AG20443 (cell line): Measurements from ENCODE around the gene MACROD2.

Experiments used
- DNase-seq: peaks from one replicate; pipeline ENCODE4 v3.0.0; 2012; ENCODE audit warnings: low spot score, mixed read lengths

The MACROD2 gene

DNA sequence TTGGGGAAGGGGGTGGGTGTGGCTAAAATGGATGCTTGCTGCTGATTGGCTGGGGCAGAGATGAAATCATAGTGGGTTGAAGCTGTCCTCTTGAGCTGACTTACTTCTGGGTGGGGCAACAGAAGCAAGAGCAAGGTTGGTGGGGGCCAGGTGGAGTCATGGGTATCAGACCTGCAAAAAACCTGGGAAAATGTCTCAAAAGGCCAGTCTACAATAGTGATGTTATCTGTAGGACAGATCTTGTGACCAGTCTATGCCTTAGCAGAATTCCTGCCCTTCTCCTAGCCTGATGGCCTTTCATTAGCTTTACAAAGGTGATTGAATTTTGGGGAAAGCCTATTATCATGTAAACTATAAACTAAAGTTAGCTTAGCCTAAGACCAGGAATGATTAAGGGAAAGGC lies 1632.2 kb downstream of the MACROD2 start:
- no peak for DNase-seq

DNA sequence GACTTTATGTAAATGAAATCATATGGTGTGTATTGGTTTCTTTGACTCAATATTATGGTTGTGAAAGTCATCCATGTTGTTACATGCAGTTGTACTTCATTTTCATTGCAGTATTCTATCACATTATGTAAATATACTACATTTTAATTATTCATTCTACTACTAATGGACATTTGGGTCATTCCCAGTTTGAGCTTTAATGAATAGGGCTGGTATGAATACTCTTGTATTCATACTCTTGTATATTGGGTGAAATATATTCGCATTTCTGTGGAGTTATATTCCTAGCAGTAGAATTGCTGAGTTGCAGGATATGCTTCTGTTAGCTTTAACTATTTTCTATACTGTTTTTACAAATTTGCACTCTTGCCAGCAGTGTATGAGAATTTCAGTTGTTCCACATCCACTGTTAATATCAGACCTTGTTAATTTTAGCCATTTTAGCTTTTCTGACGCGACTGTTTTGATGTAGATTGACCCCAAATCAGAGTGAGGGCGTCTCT lies 1633.6 kb downstream of the MACROD2 start:
- DNase-seq: no peak

DNA sequence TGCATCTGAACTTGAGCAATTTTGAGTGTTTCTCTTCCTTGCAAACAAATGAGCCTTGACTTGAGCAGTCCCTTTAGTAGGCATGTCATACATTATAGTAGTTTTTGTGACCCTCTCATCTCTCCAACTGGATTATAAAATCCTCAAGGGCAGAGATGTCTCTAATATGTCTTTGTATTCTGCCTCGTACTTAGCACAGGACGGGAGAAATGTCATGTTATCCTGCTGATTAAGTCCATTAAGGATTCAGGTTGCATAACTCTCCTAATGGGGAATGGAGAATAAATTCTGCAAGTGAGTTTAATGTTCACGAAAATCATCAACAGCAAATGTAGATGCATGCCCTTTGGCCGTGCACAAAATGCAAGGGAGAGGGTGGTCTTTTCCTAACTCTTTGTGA lies 1635.0 kb downstream of the MACROD2 start:
- DNase-seq: no peak

- DNase-seq: no peak
Observed at GRCh38 chr20:15632680-15633079, 1637.4 kb downstream of the MACROD2 start.

DNA sequence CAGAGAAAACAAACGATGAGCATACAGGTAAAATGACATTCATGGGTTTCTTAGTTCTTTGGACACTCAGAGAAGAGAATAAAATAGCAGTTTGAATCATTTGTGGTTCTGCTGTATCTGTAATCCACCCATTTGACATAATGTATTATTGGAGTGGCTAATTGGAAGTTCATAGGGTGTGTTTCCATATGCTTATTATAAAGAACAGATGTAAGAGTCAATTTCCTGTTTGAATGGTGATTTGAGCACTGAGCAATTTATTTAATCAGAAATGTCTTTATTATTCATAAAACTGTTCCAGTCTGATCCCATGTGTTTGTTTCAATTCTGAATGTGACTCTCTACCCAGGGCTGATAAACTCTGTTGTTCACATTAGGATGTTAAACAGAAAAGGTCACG lies 1638.8 kb downstream of the MACROD2 start:
- DNase-seq: no peak

GRCh38 chr20:15637546-15637945 lies 1642.2 kb downstream of the MACROD2 start:
- no peak for DNase-seq

GRCh38 chr20:15637950-15638754 lies 1642.8 kb downstream of the MACROD2 start:
- no peak for DNase-seq

DNA sequence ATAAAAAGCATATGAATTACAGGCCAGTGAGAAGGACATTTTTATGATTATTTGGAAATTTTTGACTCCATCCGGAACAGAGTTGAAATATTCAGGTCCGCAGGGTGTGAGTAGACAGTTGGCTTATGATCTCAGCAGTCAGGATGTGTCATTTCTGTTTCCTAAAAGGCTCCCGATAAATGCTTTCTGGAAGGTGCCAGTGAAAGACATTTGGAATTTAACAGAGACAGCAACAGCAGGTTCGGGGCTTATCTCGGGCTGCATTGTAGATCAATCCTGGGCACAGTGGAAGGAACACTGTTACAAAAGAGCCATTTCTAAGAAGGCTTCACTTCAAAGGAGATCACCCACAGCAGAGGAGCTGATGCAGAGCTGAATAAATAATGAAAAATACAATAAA lies 1643.5 kb downstream of the MACROD2 start:
- no peak for DNase-seq

GRCh38 chr20:15639839-15640238 lies 1644.5 kb downstream of the MACROD2 start:
- no peak for DNase-seq

DNA sequence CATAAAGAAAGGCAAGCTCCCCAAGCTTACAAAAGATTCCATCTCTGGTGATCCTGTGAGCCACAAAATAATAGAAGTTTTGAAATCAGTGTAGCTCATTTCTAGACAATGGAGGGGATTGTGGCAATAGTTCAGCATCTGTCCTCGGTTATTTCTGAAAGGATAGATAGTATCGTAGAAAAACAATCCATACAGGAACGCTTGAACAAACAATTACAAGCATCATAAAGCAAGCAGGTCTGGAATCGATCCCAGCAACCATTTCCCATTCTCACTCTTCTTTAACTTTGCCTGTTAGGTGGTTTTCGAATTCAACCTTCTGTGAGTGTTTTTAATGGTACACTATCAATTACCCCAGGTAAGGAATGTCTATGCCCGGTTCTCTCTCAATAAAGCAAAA lies 1646.8 kb downstream of the MACROD2 start:
- DNase-seq: no peak

DNA sequence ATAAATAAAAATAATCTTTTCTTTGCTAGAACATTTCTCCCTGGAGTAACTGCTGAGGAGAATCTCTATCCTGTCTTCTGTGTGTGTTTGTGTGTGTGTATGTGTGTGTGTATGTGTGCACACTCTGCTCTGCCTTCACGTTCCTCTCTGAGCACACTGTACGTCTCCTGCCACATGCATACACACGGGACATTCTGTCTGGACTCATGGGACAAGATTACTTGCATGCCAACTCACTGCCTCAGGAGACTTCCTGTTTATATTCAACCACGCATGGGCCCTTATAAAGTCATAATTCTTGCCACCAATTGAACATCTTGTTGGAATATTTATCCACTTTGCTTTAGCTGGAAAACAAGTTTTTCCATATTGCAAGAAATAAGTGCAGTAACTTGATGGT lies 1647.4 kb downstream of the MACROD2 start:
- peak; percentile 24 for DNase-seq

DNA sequence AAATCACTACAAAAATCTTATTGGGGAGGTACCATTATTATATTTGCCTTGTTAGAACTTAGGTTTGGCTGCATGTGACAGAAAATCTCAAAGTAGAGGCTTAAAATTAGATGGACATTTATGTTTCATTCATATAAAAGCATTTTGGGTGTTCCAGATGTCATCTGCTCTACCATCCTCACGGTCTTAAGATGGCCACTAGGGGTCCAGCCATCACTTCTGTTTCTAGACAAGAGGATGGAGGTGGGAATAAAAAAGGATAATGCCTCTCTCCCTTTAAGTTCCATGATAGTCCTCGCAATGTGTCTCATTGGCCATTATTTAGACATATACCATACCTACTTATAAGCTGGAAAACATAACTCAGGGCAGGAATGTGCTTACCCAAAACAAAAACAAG lies 1648.4 kb downstream of the MACROD2 start:
- DNase-seq: no peak

GRCh38 chr20:15645816-15646215 lies 1650.5 kb downstream of the MACROD2 start:
- DNase-seq: no peak

- no peak for DNase-seq
Observed at GRCh38 chr20:15653396-15654207, 1658.3 kb downstream of the MACROD2 start.

- peak; percentile 43 for DNase-seq
Observed at GRCh38 chr20:15654208-15654649, 1658.9 kb downstream of the MACROD2 start.

DNA sequence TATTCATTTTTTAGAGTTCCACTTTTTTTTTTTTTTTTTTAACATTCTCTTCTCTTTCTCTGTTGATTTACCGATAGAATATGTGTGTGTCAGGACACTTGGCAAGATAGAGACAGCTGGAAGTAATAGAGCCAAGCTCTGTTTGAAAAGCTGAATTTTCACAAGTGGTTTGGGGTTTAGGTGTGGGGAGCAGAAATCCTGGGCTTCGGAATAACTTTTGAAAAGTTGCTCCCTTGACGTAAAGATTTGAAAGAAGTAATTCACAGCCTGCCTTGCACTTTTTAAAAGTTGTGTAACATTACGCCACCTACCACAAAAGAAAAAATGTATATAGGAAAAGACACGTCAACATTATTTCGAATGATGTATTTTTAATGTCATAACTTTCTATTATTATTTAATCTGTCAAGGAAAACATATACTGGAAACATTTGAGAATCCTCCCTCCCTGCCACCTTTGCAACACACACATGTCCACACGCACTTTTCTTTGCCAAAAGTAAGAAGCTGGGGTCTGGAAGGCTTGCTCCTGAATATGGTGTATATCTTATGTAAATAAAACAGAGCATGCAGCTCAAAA lies 1660.1 kb downstream of the MACROD2 start:
- DNase-seq: no peak

DNA sequence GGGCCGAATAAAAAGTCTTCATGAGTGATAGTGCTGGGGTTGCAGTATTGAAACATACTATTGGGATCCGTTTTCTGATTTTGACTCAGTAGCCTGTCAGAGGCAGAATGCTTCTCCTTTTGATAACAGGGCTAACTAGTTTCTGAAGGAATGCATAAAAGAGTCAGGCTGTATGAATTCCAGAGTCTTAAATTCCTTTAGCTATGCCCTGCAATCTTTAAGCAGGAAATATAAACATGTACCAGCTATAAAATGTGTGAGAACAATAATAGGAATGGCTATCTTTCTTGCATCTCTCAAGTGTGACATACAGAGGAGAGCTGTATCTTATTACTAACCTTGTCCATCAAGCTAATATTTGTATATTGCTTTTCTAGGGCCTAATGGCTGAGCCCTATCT lies 1660.8 kb downstream of the MACROD2 start:
- no peak for DNase-seq

DNA sequence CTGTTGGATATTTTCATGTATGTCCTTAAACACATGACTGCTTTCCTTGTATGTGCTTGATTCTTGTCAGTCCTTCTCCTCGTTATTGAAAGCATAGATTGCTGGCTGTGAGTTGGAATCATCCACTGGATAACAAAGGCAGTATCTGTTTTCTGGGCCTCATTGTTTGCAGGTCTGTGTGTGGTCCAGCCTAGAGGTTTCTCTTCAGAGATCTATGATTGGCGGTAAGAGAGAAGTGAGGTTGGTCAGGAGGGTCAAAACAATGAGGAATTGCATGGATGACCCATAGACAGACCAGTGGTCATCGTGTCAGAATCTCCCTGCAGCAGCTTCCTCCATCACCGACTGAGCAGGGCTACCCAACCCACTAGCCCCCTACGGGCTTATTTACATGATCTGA lies 1663.0 kb downstream of the MACROD2 start:
- DNase-seq: no peak

GRCh38 chr20:15673206-15673605 lies 1677.9 kb downstream of the MACROD2 start:
- DNase-seq: peak; percentile 68

- DNase-seq: no peak
Observed at GRCh38 chr20:15674253-15675060, 1679.1 kb downstream of the MACROD2 start.

DNA sequence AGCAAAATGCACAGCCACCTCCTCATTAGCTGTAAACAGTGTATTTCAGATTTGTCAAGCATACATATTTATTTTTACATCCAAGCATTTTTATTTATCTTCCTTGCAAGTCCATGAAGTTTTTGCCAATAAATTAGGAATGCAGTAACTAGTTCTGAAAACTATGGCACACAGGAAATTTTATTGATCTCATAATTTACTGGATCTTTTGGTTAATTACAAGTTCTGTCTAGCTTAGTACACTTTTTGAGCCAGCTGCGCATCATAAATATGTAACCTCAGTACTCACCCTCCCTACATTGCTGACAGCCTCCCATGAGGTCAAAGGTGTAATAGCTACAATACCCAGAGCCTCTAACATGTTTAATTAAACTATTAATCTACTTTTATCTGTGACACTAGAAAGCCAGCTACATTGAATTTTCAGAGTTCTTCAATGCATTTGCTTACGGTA lies 1679.8 kb downstream of the MACROD2 start:
- DNase-seq: no peak
